HG02763 (cell line): ENCODE data around the gene CELA3B.
"Not testable (repeated sequence)": the region's sequence is repeated elsewhere in the genome, so short reads cannot be mapped to it uniquely, and the experiment has no call there.

Experiments
- ATAC-seq: cut with Tn5 transposase; IDR thresholded peaks from one replicate; pipeline ENCODE4 v1.9.1; 2021; ENCODE audit warnings: mild to moderate bottlenecking, moderate library complexity; ENCODE audit not compliant: unreplicated experiment

Gene CELA3B

GRCh38 chr1:21942959-21943640 is 33.7 kb upstream of the CELA3B start:
- ATAC-seq, result not testable (repeated sequence)

- no peak for ATAC-seq
Observed at GRCh38 chr1:21944733-21945073, 32.1 kb upstream of the CELA3B start.

GRCh38 chr1:21946836-21947587 is 29.8 kb upstream of the CELA3B start:
- no peak for ATAC-seq

DNA sequence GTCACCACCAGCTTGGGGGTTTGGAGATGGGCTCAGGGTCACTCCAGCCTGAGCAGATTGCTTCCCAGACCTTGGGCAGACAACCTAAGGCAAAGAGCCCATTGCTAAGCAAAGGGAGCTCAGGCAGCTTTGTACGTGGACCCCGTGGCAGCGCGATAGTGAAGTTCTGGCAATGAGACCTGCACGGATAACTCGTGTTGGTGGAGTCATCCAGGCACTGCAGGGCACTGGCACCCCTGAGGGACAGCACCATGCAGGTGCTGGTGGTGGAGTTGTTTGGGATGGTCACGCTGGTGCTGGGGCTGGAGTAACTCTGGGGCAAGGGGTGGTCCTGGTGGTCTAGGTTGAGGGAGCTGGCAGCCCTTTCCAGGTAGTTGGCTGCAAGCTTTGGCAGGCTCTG is 26.1 kb upstream of the CELA3B start:
- ATAC-seq, result no peak

DNA sequence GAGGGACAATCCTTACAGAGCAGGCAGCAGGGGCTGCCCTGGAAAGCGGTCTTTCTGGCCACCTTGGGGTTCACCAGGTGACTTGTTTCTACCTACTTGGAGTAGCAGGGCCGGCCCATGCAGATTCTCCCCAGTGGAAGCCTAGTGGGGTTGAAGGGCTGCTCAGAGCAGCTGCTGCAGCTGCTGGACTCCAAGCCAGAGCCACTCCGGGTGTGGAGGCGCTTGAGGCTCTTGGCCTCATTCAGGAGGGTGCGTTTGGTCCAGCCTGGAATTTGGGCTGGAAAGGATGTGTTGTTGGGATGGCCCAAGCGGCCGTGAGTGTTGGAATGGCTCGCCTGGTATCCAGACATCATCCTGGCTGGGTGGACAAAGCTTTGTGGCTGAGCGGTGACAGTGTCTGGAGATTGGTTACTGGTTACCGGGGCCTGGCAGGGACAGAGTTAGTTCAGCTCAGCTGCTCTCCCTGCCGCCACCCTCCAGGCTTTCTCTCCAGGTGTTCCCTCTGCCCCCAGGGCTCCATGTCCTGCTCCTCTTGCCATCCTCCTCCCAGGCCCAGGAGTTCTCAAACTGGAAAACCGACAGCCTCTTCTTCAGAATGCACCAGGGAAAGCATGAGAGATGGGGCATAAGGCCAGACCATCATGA is 25.5 kb upstream of the CELA3B start:
- no peak for ATAC-seq

DNA sequence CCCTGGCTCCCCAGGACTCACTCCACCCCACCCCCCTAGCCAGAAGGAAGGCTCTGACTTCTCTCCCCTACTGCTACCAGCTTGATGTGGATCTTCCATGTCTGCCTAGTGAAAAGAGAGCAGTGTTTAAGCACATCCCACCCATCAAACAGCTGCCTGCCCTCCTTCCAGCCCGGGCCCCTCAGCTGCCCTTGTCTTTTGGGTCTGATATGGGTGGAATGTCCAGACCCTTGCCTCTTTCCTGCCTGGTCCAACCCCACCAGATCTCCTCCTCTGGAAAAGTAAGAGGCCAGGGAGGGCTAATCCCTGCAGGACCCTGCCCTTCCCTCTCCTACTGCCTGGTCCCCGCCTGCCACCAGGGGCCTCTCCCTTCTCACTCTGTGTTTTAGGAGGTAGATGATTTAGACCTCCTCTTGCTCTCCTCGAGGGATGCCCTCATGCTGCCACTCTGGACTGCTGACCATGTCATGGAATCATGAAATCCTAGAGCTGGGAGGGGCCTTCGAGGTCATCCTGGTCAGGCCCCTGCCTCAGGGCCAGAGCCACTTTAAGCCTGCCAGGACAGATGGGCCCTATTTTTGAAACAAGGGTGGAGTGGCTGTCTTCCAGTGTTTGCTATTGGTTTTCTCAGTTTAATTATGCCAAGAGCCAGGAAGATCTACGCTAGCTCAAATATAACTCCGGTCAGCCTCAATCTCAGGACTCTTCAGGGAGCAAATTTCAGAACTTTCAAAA is 23.9 kb upstream of the CELA3B start:
- ATAC-seq, result no peak

GRCh38 chr1:21955058-21955457 is 21.8 kb upstream of the CELA3B start:
- ATAC-seq, result no peak

GRCh38 chr1:21955501-21956281 is 21.1 kb upstream of the CELA3B start:
- ATAC-seq, result no peak

GRCh38 chr1:21956720-21957552 is 19.9 kb upstream of the CELA3B start:
- no peak for ATAC-seq

DNA sequence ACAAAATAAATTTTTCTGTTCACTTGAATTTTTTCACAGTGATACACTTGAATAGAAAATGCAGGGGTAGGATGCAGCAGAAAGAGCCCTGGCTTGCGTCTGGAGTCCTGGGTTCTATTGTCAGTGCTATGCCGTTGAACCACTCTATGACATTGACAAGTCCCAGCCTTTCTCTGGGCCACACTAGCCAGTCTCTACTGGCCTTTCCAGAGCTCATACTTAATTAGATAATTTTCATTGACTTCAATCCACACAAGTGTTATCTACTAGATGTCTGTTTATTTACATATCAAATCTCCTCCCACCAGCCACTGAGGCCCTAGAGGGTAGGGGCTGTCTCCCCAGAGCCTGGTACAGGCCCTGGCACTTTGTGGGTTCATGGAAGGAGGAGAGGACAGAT is 15.5 kb upstream of the CELA3B start:
- no peak for ATAC-seq

GRCh38 chr1:21961799-21962198 is 15.0 kb upstream of the CELA3B start:
- ATAC-seq, result no peak

DNA sequence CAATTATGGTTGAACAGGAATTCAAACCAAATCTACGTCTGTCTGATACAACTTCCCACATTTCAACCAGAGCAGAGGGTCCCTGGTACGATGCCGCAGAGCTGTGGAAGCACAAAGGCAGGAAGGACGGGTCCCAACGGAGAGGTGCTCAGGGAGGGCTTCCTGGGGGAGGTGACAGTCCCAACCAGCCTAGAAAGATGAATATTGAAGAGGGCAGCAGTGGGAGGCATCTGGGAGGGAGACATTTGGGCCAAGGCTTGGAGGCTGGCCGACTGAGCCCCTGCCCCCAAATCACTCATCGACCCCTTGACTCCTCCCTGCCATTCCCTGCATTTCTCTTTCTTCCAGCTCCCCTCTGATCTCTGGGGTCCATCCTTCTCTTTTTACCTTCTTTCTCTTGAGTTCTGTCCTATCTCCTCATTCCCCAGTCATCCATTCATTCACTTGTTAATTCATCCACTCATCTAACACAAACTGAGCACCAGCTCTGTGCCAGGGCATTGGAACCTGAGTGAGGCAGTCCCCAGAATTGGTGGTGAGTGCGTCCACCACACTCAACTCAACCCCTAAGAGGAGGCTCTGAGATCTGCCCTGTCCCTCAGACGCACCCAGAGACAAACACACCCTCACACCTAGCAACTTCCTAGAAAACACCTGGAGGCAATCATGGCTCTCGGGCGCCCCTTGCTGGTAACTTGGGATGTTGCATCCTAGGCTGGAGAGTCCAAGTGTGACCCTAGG is 13.2 kb upstream of the CELA3B start:
- no peak for ATAC-seq

DNA sequence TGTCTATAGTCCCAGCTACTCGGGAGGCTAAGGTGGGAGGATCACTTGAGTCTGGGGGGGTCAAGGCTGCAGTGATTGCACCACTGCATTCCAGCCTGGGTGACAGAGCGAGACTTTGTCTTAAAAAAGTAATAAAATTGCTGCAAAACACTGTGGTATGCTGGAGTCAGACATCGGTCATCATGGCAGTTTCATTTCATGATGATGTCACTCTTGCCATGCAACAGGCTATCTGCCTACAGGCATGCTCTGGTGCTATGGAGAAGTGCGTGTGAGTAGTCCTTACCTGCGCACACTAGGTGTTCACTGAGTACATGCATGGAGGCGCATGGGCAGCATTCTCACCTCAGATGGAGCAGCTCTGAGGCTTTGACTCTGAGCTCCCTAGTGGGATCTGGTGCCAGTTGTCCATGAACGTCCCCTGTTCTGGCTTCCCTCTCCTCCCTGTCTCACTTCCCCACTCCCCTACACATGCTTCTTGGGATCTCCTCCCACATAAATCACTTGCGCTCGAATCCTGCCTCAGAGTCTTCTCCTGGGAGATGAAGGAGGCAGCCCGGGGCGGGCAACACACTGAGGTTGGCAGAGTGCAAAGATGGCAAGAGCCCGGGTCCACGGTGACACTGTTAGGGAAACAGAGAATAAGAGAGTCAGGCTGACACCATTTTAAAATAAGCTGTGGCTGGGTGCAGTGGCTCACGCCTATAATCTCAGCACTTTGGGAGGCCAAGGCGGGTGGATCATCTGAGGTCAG is 10.4 kb upstream of the CELA3B start:
- ATAC-seq, result no peak

DNA sequence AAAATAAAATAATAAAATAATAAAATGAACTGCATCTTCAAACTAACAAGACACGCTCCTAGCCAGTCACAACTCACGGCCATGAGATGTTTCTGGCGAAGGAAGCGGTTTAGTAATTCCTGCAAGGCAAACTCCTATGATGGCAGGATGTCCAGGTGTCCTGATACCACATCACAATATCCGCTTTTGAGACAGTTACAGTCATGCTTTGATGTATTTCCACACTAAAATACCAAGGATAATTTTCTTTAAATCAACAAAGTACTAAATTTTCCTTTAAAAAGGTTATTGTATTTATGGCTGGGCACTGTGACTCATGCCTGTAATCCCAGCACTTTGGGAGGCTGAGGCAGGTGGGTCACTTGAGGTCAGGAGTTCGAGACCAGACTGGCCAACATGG is 9.6 kb upstream of the CELA3B start:
- ATAC-seq, result not testable (repeated sequence)

GRCh38 chr1:21969066-21969465 is 7.8 kb upstream of the CELA3B start:
- ATAC-seq, result not testable (repeated sequence)

- not testable (repeated sequence) for ATAC-seq
Observed at GRCh38 chr1:21970523-21970922, 6.3 kb upstream of the CELA3B start.

- not testable (repeated sequence) for ATAC-seq
Observed at GRCh38 chr1:21972973-21973441, 3.8 kb upstream of the CELA3B start.

DNA sequence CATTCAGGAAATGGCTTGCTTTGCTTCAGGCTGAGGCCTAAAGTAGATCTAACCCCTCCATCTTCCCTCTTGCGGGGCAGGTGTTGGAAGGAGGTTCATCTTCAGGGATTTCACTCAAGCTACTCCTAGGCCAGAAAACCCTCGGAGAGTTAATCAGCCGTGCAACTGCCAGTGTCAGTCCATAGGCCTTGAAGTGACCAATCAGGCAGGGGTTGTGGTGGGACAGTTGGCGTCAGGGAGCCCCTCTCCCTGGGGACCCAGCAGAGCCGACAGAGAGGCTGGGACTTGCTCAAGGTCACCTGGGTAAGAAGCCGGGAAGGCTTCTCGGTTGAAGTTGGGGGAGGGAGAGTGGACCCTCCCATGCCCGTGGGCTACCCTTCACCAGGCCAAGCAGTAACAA is 2.9 kb upstream of the CELA3B start:
- not testable (repeated sequence) for ATAC-seq
